GM23338 (cell line): Measurements from ENCODE around the gene DNAH9.

Experiments used
- CREB1 ChIP-seq: fragments of 250-450 bp; sonication (Bioruptor Pico); IDR thresholded peaks from 2 replicates; pipeline ENCODE4 v1.5.0; 2020; ENCODE audit warnings: low read depth, mild to moderate bottlenecking, moderate library complexity
- EZH2 ChIP-seq: fragments of 200-600 bp; sonication (generic); IDR thresholded peaks from one replicate; pipeline ENCODE4 v1.8.0; 2017; ENCODE audit warnings: antibody characterized with exemption, mild to moderate bottlenecking, low read depth; ENCODE audit not compliant: unreplicated experiment
- EZH2phosphoT487 ChIP-seq: fragments of 200-600 bp; sonication (generic); IDR thresholded peaks from one replicate; pipeline ENCODE4 v1.8.1; 2018; ENCODE audit warnings: antibody characterized with exemption; ENCODE audit not compliant: unreplicated experiment
- POLR2AphosphoS5 ChIP-seq: IDR thresholded peaks from 2 replicates; pipeline ENCODE4 v1.6.1; 2016; ENCODE audit warnings: antibody characterized with exemption, low read depth
- STAT1 ChIP-seq: IDR thresholded peaks from one replicate; pipeline ENCODE4 v1.6.1; 2016; ENCODE audit warnings: antibody characterized with exemption; ENCODE audit not compliant: unreplicated experiment
- ZNF114 ChIP-seq: fragments of 250-450 bp; sonication (Bioruptor Pico); IDR thresholded peaks from 2 replicates; pipeline ENCODE4 v1.5.0; 2020; ENCODE audit warnings: mild to moderate bottlenecking, moderate library complexity
- ZNF331 ChIP-seq: fragments of 250-450 bp; sonication (Bioruptor Pico); IDR thresholded peaks from 2 replicates; pipeline ENCODE4 v1.5.0; 2020; ENCODE audit warnings: low read depth, mild to moderate bottlenecking, moderate library complexity
- TF ChIP-seq, protein P1 (sequence below), 2 experiments: fragments of 200-600 bp in 1 of 2; sonication (generic) in 1 of 2; conservative IDR thresholded peaks; 2 replicates each; pipeline versions ENCODE4 v1.5.1 to v1.6.1; 2016 to 2017; ENCODE audit warnings: antibody characterized with exemption in 2 of 2, low read depth in 2 of 2, mild to moderate bottlenecking in 2 of 2, moderate library complexity in 1 of 2
- TF ChIP-seq, protein P2 (sequence below): IDR thresholded peaks from one replicate; pipeline ENCODE4 v1.6.1; 2018; ENCODE audit warnings: antibody characterized with exemption; ENCODE audit not compliant: unreplicated experiment

GRCh38 chr17:11840052-11840451 lies 241.8 kb downstream of the DNAH9 start:
- TF ChIP-seq CREB1 (CRISPR knock-in tag) (no peak), POLR2AphosphoS5 (no peak), EZH2phosphoT487 (no peak), ZNF331 (no peak), EZH2 (no peak), STAT1 (no peak), ZNF114 (no peak)
- TF ChIP-seq, protein P1, sequence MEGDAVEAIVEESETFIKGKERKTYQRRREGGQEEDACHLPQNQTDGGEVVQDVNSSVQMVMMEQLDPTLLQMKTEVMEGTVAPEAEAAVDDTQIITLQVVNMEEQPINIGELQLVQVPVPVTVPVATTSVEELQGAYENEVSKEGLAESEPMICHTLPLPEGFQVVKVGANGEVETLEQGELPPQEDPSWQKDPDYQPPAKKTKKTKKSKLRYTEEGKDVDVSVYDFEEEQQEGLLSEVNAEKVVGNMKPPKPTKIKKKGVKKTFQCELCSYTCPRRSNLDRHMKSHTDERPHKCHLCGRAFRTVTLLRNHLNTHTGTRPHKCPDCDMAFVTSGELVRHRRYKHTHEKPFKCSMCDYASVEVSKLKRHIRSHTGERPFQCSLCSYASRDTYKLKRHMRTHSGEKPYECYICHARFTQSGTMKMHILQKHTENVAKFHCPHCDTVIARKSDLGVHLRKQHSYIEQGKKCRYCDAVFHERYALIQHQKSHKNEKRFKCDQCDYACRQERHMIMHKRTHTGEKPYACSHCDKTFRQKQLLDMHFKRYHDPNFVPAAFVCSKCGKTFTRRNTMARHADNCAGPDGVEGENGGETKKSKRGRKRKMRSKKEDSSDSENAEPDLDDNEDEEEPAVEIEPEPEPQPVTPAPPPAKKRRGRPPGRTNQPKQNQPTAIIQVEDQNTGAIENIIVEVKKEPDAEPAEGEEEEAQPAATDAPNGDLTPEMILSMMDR (conservative IDR thresholded peaks at IDR 0.05; ENCODE audit: low read depth in 2 of 2) = no peak
- TF ChIP-seq, protein P2, sequence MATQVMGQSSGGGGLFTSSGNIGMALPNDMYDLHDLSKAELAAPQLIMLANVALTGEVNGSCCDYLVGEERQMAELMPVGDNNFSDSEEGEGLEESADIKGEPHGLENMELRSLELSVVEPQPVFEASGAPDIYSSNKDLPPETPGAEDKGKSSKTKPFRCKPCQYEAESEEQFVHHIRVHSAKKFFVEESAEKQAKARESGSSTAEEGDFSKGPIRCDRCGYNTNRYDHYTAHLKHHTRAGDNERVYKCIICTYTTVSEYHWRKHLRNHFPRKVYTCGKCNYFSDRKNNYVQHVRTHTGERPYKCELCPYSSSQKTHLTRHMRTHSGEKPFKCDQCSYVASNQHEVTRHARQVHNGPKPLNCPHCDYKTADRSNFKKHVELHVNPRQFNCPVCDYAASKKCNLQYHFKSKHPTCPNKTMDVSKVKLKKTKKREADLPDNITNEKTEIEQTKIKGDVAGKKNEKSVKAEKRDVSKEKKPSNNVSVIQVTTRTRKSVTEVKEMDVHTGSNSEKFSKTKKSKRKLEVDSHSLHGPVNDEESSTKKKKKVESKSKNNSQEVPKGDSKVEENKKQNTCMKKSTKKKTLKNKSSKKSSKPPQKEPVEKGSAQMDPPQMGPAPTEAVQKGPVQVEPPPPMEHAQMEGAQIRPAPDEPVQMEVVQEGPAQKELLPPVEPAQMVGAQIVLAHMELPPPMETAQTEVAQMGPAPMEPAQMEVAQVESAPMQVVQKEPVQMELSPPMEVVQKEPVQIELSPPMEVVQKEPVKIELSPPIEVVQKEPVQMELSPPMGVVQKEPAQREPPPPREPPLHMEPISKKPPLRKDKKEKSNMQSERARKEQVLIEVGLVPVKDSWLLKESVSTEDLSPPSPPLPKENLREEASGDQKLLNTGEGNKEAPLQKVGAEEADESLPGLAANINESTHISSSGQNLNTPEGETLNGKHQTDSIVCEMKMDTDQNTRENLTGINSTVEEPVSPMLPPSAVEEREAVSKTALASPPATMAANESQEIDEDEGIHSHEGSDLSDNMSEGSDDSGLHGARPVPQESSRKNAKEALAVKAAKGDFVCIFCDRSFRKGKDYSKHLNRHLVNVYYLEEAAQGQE = no peak
